HepG2 (cell line): ENCODE measurements around the gene NPDC1. TPM values are rescaled to one million over a fixed set of nuclear protein-coding genes. Genes with fewer than 3 reads are reported as not detected.

Source experiments
- ATAC-seq: fragments of 200-7000 bp; cut with Tn5 transposase; 3 replicates; pipeline ENCODE4 v1.9.1; 2020; ENCODE audit warnings: mild to moderate bottlenecking, moderate library complexity
- BruUV-seq: library from RNA; stranded (reverse); fragments of 400-500 nt; replicated peaks from 2 replicates; lab custom pipeline; 2021; lab: Mats Ljungman, UMichigan
- CTCF ChIA-PET: fragments of 300-600 bp; formaldehyde crosslinking; extraction: SDS; loops from one replicate; lab custom pipeline; 2021; ENCODE audit warnings: low total read pairs, inconsistent platforms, low intra/inter-chr PET ratio; lab: Yijun Ruan, JAX
- POLR2A ChIA-PET: fragments of 350-600 bp; sonication (Branson Sonifier 250); formaldehyde crosslinking; loops from one replicate; lab custom pipeline; 2020; ENCODE audit warnings: antibody characterized with exemption, inconsistent platforms; lab: Yijun Ruan, JAX
- DNase-seq: peaks from one replicate; pipeline ENCODE4 v3.0.0-alpha.2; 2015; ENCODE audit warnings: low spot score
- FAIRE-seq: peaks from 3 replicates; lab custom pipeline; 2011; peaks lifted over from hg19 to GRCh38; lab: Jason Lieb, UNC
- H2AFZ ChIP-seq: one replicate; pipeline ENCODE4 v1.6.1; 2011; ENCODE audit warnings: low read length, inconsistent platforms
- H3K27ac ChIP-seq: fragments of 300-600 bp; 3 replicates; pipeline ENCODE4 v1.8.0; 2011; ENCODE audit warnings: mixed run types, mild to moderate bottlenecking, mixed read lengths, low read length, inconsistent platforms; ENCODE audit not compliant: insufficient read depth; ENCODE audit errors: extremely low read length
- H3K27me3 ChIP-seq, 2 experiments: fragments of 200-600 bp in 1 of 2; 2 replicates in 1 of 2; 3 replicates in 1 of 2; pipeline versions ENCODE4 v1.6.0 to v1.8.0; 2011; ENCODE audit warnings: low read length in 2 of 2, mild to moderate bottlenecking in 2 of 2, moderate library complexity in 2 of 2, inconsistent platforms in 1 of 2; ENCODE audit not compliant: insufficient read depth in 2 of 2, control insufficient read depth in 1 of 2
- H3K36me3 ChIP-seq, 2 experiments: fragments of 200-600 bp in 1 of 2; replicated peaks in 1 of 2; 2 replicates in 1 of 2; 3 replicates in 1 of 2; pipeline versions ENCODE4 v1.5.1 to v1.8.0; 2011; ENCODE audit warnings: low read length in 2 of 2, inconsistent platforms in 1 of 2; ENCODE audit not compliant: insufficient read depth in 2 of 2, control insufficient read depth in 1 of 2
- H3K4me1 ChIP-seq: 2 replicates; pipeline ENCODE4 v1.5.1; 2012; ENCODE audit warnings: low read length, inconsistent platforms; ENCODE audit not compliant: insufficient read depth
- H3K4me2 ChIP-seq: 2 replicates; pipeline ENCODE4 v1.6.0; 2011; ENCODE audit warnings: low read depth, low read length, inconsistent platforms
- H3K4me3 ChIP-seq, 3 experiments: fragments of 200-600 bp in 1 of 3; sonication (generic), shearing (Covaris generic) in 1 of 3; replicated peaks in 1 of 3; 2 replicates each; pipeline ENCODE4 v1.5.1; 2011 to 2016; ENCODE audit warnings: low read length in 3 of 3, inconsistent platforms in 2 of 3, low read depth in 2 of 3, mild to moderate bottlenecking in 2 of 3, control low read depth in 1 of 3, mixed read lengths in 1 of 3; ENCODE audit not compliant: insufficient read depth in 1 of 3
- H3K79me2 ChIP-seq: one replicate; pipeline ENCODE4 v1.6.1; 2011; ENCODE audit warnings: low read length, inconsistent platforms; ENCODE audit not compliant: insufficient read depth
- H3K9ac ChIP-seq: 2 replicates; pipeline ENCODE4 v1.6.0; 2011; ENCODE audit warnings: mild to moderate bottlenecking, low read depth, low read length, inconsistent platforms; ENCODE audit not compliant: insufficient read depth
- H3K9me3 ChIP-seq: 2 replicates; pipeline ENCODE4 v1.5.1; 2012; ENCODE audit warnings: mild to moderate bottlenecking, low read length
- H4K20me1 ChIP-seq: 2 replicates; pipeline ENCODE4 v1.6.0; 2011; ENCODE audit warnings: inconsistent platforms, mild to moderate bottlenecking, low read length, moderate library complexity; ENCODE audit not compliant: insufficient read depth
- AGO2 ChIP-seq: fragments of 200-400 bp; formaldehyde crosslinking; optimal IDR thresholded peaks from 2 replicates; pipeline ENCODE3; 2017; ENCODE audit warnings: mild to moderate bottlenecking, low read depth, low read length, moderate library complexity
- JUN ChIP-seq: sonication (generic); formaldehyde crosslinking; IDR thresholded peaks from 2 replicates; pipeline ENCODE4 v1.4.0; 2020; ENCODE audit warnings: mild to moderate bottlenecking, missing genetic modification reagents
- RBFOX2 ChIP-seq: fragments of 200-400 bp; formaldehyde crosslinking; IDR thresholded peaks from 2 replicates; pipeline ENCODE4 v1.6.1; 2017; ENCODE audit warnings: low read depth, mild to moderate bottlenecking, low read length
- ZMYM3 ChIP-seq: sonication (generic); formaldehyde crosslinking; IDR thresholded peaks from 2 replicates; pipeline ENCODE4 v1.5.1; 2020; ENCODE audit warnings: mild to moderate bottlenecking, missing genetic modification reagents
- ZNF251 ChIP-seq: sonication (generic); formaldehyde crosslinking; IDR thresholded peaks from 2 replicates; pipeline ENCODE4 v1.9.0; 2021; ENCODE audit warnings: mild to moderate bottlenecking, missing genetic modification reagents
- WGBS: methylation state at CpG from one replicate; pipeline ENCODE4 v1.1.6; 2017; ENCODE audit warnings: low lambda C conversion rate; 5-methylcytosine and 5-hydroxymethylcytosine counted together
- in situ Hi-C: cut with HindIII; loops from 2 replicates; pipeline ENCODE4 v1.10.0; 2017; ENCODE audit warnings: low pct_unique_long_range_greater_than_20kb; ENCODE audit not compliant: extremely low pct_ligation_motif_present
- intact Hi-C: fragments of 100-400 bp; cut with micrococcal nuclease; formaldehyde crosslinking; loops from one replicate; pipeline ENCODE4 v1.10.0; 2022; ENCODE audit not compliant: unreplicated experiment
- polyA plus RNA-seq, 8 experiments: library from polyadenylated mRNA; depleted of rRNA in 3 of 8; stranded (reverse) in 7 of 8; unstranded in 1 of 8; fragments of >200 nt; fragmentation: Illumina TruSeq in 4 of 8; extraction: Trizol in 4 of 8; gene quantifications; 2 replicates each; pipeline versions ENCODE4 v1.2.1 to v1.2.3, GENCODE V29; 2011 to 2016; ENCODE audit warnings: low read depth in 4 of 8, missing spikeins in 1 of 8, mixed read lengths in 1 of 8; ENCODE audit not compliant: insufficient read depth in 1 of 8
- total RNA-seq, 5 experiments: library from RNA; depleted of rRNA; stranded (reverse); fragments of >200 nt; fragmentation: Illumina TruSeq; extraction: Trizol; gene quantifications; 2 replicates each; pipeline ENCODE4 v1.2.3, GENCODE V29; 2016; ENCODE audit warnings: low read depth in 1 of 5
- TF ChIP-seq, protein P1 (sequence below): sonication (generic); formaldehyde crosslinking; IDR thresholded peaks from 2 replicates; pipeline ENCODE4 v1.4.0; 2020; ENCODE audit warnings: mild to moderate bottlenecking, missing genetic modification reagents

The NPDC1 gene
- total and polyA plus RNA-seq, 2 of the 13 experiments (the other 11 are each of a cell fraction or from before 2014, with no cell fraction given), result 0.84 to 5.4 TPM

DNA sequence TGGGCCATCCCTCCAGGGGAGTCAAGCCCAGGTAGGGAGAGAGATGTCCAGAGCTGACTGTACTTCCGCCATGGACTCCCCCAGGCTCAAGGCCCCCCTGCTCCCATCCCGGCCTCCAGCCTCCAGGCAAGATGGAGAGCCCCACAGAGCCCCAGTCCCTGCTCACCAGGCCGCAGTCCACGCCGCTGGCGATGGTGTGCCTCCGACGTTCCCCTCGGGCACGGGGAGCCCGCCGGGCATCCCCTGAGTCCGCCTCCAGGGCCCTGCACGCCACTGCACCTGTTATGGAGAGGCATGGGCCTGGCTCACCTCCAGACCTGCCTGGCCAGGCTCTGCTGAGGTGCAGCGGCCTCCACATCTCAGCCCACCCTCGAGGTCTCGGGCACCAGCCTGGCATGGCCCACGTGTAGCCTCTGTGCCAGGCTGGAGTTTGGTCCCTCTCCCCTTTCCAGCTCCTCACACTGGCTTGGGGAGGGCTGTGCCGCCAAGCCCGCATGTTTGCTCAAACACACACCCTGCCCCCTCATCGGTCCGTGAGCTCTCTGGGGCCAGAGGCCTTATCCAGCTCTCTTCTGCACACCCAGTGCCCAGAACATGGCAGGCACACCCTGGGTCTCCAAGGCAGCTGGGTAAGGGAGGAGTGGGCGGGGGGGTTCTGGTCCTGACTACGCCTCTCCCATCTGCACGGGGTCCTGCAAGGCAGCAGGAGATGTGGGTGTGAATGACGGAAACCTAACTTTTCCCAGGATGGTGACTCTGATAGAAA, 20.3 kb upstream of the NPDC1 start:
- H4K20me1 ChIP-seq, result peaks cover 7% of the 10 kb centered on the region; the same call in 1 of the 2 replicates
- 96% methylated on average over 19 of the region's 26 CpGs for WGBS
- FAIRE-seq (no peak), DNase-seq (no peak), ATAC-seq (no peak)
- no peak overlapping the region for H3K4me2 ChIP-seq
- peaks cover 3 to 16% of the 10 kb centered on the region in 2 experiments; a peak in 2 of 5 replicates for H3K36me3 ChIP-seq
- H3K9me3 ChIP-seq, result no peaks in the 10 kb centered on the region
- TF ChIP-seq ZMYM3 (CRISPR knock-in tag), result no peak
- TF ChIP-seq ZNF251 (CRISPR knock-in tag), result no peak
- peak; percentile 78 for TF ChIP-seq AGO2
- peak; percentile 55 for TF ChIP-seq RBFOX2
- peaks cover 29% of the 10 kb centered on the region for H3K4me1 ChIP-seq
- BruUV-seq, result no TSS peak
- no peaks in the 10 kb centered on the region; a peak in 1 of 5 replicates for H3K27me3 ChIP-seq
- in situ Hi-C loops (no loop called here), intact Hi-C loops (no loop called here)
- no peak overlapping the region for H3K4me3 ChIP-seq
- peaks cover 13% of the 10 kb centered on the region for H3K79me2 ChIP-seq
- H3K27ac ChIP-seq, result no peak overlapping the region
- H2AFZ ChIP-seq, result no peak overlapping the region
- no peak overlapping the region for H3K9ac ChIP-seq
- ChIA-PET POLR2A (interaction anchor here (2.1 kb wide), 1 partner anchor 11 kb away, joined by 39 read pairs; the partner anchor contains the start of gene ENTPD2), CTCF (interaction anchor here (2.2 kb wide), 1 partner anchor 17 kb away, joined by 12 read pairs; no protein-coding TSS in a partner anchor)

DNA sequence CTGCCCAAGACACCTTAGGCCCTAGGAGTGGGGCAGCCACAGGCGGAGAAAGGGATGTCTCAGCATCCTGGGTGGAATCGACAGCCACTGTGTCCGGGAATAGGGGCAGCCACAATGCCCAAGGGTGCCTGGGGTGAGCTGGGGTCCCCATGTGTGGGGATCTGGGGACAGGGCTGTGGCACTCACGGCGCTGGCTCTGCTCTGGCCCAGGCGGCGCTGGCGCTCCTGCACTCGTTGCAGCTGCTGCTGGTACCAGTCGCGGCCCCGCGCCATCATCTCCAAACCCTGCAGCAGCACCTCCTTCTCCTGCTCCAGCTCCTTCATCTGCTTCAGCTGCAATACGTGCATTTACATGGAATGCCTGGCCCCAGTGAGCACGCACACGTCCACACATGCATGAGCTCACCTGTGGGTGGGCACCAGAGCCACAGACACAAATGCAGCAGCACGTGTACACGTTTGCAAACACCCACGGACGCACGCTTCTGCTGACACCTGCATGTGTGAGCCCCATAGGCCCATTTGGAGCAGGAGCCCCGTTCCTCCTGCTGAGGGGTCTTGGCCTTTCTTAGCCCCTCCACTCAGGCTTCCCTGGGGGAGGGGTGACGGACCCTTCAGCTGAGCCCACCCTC, 19.5 kb upstream of the NPDC1 start:
- Histone ChIP-seq H3K36me3 (peaks cover 3 to 16% of the 10 kb centered on the region in 2 experiments; a peak in 2 of 5 replicates), H3K4me1 (peaks cover 25% of the 10 kb centered on the region), H3K4me2 (no peak overlapping the region), H2AFZ (no peak overlapping the region), H3K27me3 (no peaks in the 10 kb centered on the region; a peak in 1 of 5 replicates), H4K20me1 (peaks cover 7% of the 10 kb centered on the region; the same call in 1 of the 2 replicates), H3K9me3 (no peaks in the 10 kb centered on the region), H3K4me3 (no peak overlapping the region), H3K9ac (no peak overlapping the region), H3K27ac (no peak overlapping the region)
- BruUV-seq, result no TSS peak
- in situ Hi-C loops, result no loop called here
- intact Hi-C loops, result no loop called here
- FAIRE-seq, result no peak
- POLR2A ChIA-PET, result no interaction called here
- no peak for DNase-seq
- CTCF ChIA-PET, result no interaction called here
- WGBS, result over 99% methylated on average over 19 of the region's 23 CpGs
- TF ChIP-seq, protein P1, sequence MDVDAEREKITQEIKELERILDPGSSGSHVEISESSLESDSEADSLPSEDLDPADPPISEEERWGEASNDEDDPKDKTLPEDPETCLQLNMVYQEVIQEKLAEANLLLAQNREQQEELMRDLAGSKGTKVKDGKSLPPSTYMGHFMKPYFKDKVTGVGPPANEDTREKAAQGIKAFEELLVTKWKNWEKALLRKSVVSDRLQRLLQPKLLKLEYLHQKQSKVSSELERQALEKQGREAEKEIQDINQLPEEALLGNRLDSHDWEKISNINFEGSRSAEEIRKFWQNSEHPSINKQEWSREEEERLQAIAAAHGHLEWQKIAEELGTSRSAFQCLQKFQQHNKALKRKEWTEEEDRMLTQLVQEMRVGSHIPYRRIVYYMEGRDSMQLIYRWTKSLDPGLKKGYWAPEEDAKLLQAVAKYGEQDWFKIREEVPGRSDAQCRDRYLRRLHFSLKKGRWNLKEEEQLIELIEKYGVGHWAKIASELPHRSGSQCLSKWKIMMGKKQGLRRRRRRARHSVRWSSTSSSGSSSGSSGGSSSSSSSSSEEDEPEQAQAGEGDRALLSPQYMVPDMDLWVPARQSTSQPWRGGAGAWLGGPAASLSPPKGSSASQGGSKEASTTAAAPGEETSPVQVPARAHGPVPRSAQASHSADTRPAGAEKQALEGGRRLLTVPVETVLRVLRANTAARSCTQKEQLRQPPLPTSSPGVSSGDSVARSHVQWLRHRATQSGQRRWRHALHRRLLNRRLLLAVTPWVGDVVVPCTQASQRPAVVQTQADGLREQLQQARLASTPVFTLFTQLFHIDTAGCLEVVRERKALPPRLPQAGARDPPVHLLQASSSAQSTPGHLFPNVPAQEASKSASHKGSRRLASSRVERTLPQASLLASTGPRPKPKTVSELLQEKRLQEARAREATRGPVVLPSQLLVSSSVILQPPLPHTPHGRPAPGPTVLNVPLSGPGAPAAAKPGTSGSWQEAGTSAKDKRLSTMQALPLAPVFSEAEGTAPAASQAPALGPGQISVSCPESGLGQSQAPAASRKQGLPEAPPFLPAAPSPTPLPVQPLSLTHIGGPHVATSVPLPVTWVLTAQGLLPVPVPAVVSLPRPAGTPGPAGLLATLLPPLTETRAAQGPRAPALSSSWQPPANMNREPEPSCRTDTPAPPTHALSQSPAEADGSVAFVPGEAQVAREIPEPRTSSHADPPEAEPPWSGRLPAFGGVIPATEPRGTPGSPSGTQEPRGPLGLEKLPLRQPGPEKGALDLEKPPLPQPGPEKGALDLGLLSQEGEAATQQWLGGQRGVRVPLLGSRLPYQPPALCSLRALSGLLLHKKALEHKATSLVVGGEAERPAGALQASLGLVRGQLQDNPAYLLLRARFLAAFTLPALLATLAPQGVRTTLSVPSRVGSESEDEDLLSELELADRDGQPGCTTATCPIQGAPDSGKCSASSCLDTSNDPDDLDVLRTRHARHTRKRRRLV (CRISPR knock-in tag), result no peak
- TF ChIP-seq JUN (CRISPR knock-in tag), result no peak
- TF ChIP-seq, all 625 proteins: peak for 0
- no peak for ATAC-seq
- H3K79me2 ChIP-seq, result peaks cover 13% of the 10 kb centered on the region
